Subcutaneous abdominal adipose tissue (tissue), 5 donors: Measurements from ENCODE around the gene LYST.
A peak's percentile ranks its signal among the peaks of the same experiment; 100 is the strongest.

Source experiments
- H3K27ac ChIP-seq: one replicate; pipeline ENCODE4 v1.7.0; 2013; ENCODE audit warnings: low read depth, mild to moderate bottlenecking, inconsistent platforms, low read length, moderate library complexity
- H3K27me3 ChIP-seq, 5 donors: one replicate each; pipeline ENCODE4 v1.7.0; 2013; ENCODE audit warnings: low read length in 5 of 5, inconsistent platforms in 1 of 5; ENCODE audit not compliant: control insufficient read depth in 5 of 5, insufficient read depth in 4 of 5
- H3K36me3 ChIP-seq, 5 donors: one replicate each; pipeline ENCODE4 v1.7.0; 2013; ENCODE audit warnings: low read length in 5 of 5; ENCODE audit not compliant: control insufficient read depth in 5 of 5, insufficient read depth in 5 of 5
- H3K4me1 ChIP-seq, 5 donors: one replicate each; pipeline ENCODE4 v1.7.0; 2013; ENCODE audit warnings: low read length in 5 of 5, mild to moderate bottlenecking in 3 of 5, moderate library complexity in 1 of 5; ENCODE audit not compliant: control insufficient read depth in 5 of 5, insufficient read depth in 5 of 5
- H3K4me3 ChIP-seq, 5 donors: one replicate each; pipeline ENCODE4 v1.7.0; 2013; ENCODE audit warnings: low read length in 5 of 5, low read depth in 1 of 5
- H3K9ac ChIP-seq, 5 donors: one replicate each; pipeline ENCODE4 v1.7.0; 2013; ENCODE audit warnings: low read length in 5 of 5, mild to moderate bottlenecking in 4 of 5, moderate library complexity in 3 of 5
- H3K9me3 ChIP-seq, 5 donors: one replicate each; pipeline ENCODE4 v1.7.0; 2013; ENCODE audit warnings: low read length in 5 of 5; ENCODE audit not compliant: control insufficient read depth in 5 of 5
- donor health status: healthy.
- donor health status: healthy.
- donor health status: healthy.
- donor health status: healthy.
- donor health status: healthy.

LYST gene

GRCh38 chr1:235863699-235864093 lies 3.0 kb downstream of the LYST start:
- no peak overlapping the region for H3K9ac ChIP-seq
- H3K27ac ChIP-seq, result peak overlapping the region; percentile 12
- H3K27me3 ChIP-seq, result no peaks in the 10 kb centered on the region
- H3K36me3 ChIP-seq, result no peaks in the 10 kb centered on the region
- H3K4me1 ChIP-seq, result peaks cover 2 to 44% (median 29%) of the 10 kb centered on the region in 5 donors
- H3K9me3 ChIP-seq, result no peaks in the 10 kb centered on the region
- H3K4me3 ChIP-seq, result no peak overlapping the region

- no peaks in the 10 kb centered on the region for H3K36me3 ChIP-seq
- H3K27me3 ChIP-seq, result no peaks in the 10 kb centered on the region
- H3K4me3 ChIP-seq, result no peak overlapping the region
- H3K9me3 ChIP-seq, result no peaks in the 10 kb centered on the region
- H3K27ac ChIP-seq, result no peak overlapping the region
- peaks cover 0 to 33% (median 20%) of the 10 kb centered on the region in 5 donors for H3K4me1 ChIP-seq
- H3K9ac ChIP-seq, result no peak overlapping the region
Measured at GRCh38 chr1:235861857-235862256, 4.8 kb downstream of the LYST start.

- Histone ChIP-seq H3K4me3 (no peak overlapping the region), H3K9ac (no peak overlapping the region), H3K9me3 (no peaks in the 10 kb centered on the region), H3K4me1 (peaks cover 0 to 32% (median 16%) of the 10 kb centered on the region in 5 donors), H3K27me3 (no peaks in the 10 kb centered on the region), H3K36me3 (no peaks in the 10 kb centered on the region), H3K27ac (no peak overlapping the region)
Measured at GRCh38 chr1:235860829-235861228, 5.9 kb downstream of the LYST start.

- Histone ChIP-seq H3K9ac (no peak overlapping the region), H3K27me3 (no peaks in the 10 kb centered on the region), H3K9me3 (no peaks in the 10 kb centered on the region), H3K36me3 (no peaks in the 10 kb centered on the region), H3K27ac (no peak overlapping the region), H3K4me1 (peaks cover 0 to 21% (median 5%) of the 10 kb centered on the region in 5 donors), H3K4me3 (no peak overlapping the region)
Measured at GRCh38 chr1:235859789-235860188, 6.9 kb downstream of the LYST start.

GRCh38 chr1:235858766-235859165 lies 7.9 kb downstream of the LYST start:
- Histone ChIP-seq H3K36me3 (no peaks in the 10 kb centered on the region), H3K9ac (no peak overlapping the region), H3K4me3 (no peak overlapping the region), H3K4me1 (peaks cover 0 to 17% (median 4%) of the 10 kb centered on the region in 5 donors), H3K9me3 (no peaks in the 10 kb centered on the region), H3K27ac (no peak overlapping the region), H3K27me3 (no peaks in the 10 kb centered on the region)

GRCh38 chr1:235857756-235858155 lies 8.9 kb downstream of the LYST start:
- Histone ChIP-seq H3K36me3 (no peaks in the 10 kb centered on the region), H3K27ac (no peak overlapping the region), H3K9ac (no peak overlapping the region), H3K4me3 (no peak overlapping the region), H3K4me1 (peaks cover 0 to 15% (median 2%) of the 10 kb centered on the region in 5 donors), H3K9me3 (no peaks in the 10 kb centered on the region), H3K27me3 (no peaks in the 10 kb centered on the region)

- H3K4me3 ChIP-seq, result no peak overlapping the region
- peaks cover 0 to 20% (median 2%) of the 10 kb centered on the region in 5 donors for H3K4me1 ChIP-seq
- no peaks in the 10 kb centered on the region for H3K27me3 ChIP-seq
- no peak overlapping the region for H3K9ac ChIP-seq
- H3K9me3 ChIP-seq, result no peaks in the 10 kb centered on the region
- H3K36me3 ChIP-seq, result no peaks in the 10 kb centered on the region
- no peak overlapping the region for H3K27ac ChIP-seq
Measured at GRCh38 chr1:235855811-235856429, 10.8 kb downstream of the LYST start.

GRCh38 chr1:235854347-235854746 lies 12.4 kb downstream of the LYST start:
- Histone ChIP-seq H3K27me3 (no peaks in the 10 kb centered on the region), H3K4me3 (no peak overlapping the region), H3K9ac (no peak overlapping the region), H3K36me3 (no peaks in the 10 kb centered on the region), H3K9me3 (no peaks in the 10 kb centered on the region), H3K4me1 (peaks cover 0 to 20% (median 2%) of the 10 kb centered on the region in 5 donors), H3K27ac (no peak overlapping the region)

- Histone ChIP-seq H3K36me3 (no peaks in the 10 kb centered on the region), H3K27ac (no peak overlapping the region), H3K27me3 (no peaks in the 10 kb centered on the region), H3K9me3 (no peaks in the 10 kb centered on the region), H3K4me3 (no peak overlapping the region), H3K9ac (no peak overlapping the region), H3K4me1 (peaks cover 0 to 20% (median 2%) of the 10 kb centered on the region in 5 donors)
Measured at GRCh38 chr1:235853653-235854052, 13.1 kb downstream of the LYST start.

GRCh38 chr1:235852887-235853286 lies 13.8 kb downstream of the LYST start:
- Histone ChIP-seq H3K4me3 (no peak overlapping the region), H3K27me3 (no peaks in the 10 kb centered on the region), H3K4me1 (peaks cover 0 to 20% (median 2%) of the 10 kb centered on the region in 5 donors), H3K36me3 (no peaks in the 10 kb centered on the region), H3K9ac (no peak overlapping the region), H3K27ac (no peak overlapping the region), H3K9me3 (no peaks in the 10 kb centered on the region)
